ENCODE measurements around the gene DEGS2.
"Not testable (repeated sequence)": the region's sequence is repeated elsewhere in the genome, so short reads cannot be mapped to it uniquely, and the experiment has no call there.

- TF ChIP-seq SUZ12 (IDR thresholded peaks at IDR 0.05; ENCODE audit: extremely low read depth, insufficient read depth, insufficient read length); ZNF274 (IDR thresholded peaks at IDR 0.05; ENCODE audit: low read depth, low read length): not testable (repeated sequence)
Observed at GRCh38 chr14:100207588-100207987, 48.1 kb upstream of the DEGS2 start.
